NOMO-1 (cell line): ENCODE data around the gene KIAA1210.
A peak's percentile ranks its signal among the peaks of the same experiment; 100 is the strongest.

Experiments
- DNase-seq, 2 experiments: peaks; one replicate each; lab custom pipeline; 2025; ENCODE audit not compliant: unreplicated experiment in 2 of 2; lab: John Stamatoyannopoulos, UW

KIAA1210 gene

DNA sequence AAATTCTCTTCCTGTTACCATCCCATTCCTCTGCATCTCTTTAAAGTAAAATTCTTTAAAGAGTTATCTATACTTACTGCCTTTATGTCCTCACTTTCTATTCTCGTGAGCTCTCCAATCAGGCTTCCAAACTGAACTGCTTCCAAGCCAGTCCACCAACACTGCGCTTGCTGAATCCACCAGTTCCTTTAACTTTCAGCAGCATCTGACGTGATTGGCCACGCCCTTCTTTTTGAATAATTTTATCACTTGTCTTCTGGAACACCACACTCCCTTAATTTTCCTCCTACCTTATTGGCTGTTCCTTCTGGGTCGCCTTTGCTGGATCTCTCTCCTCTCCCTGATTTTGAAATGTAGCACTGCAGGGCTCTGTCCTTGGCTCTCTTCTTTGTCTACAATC is at the start of gene KIAA1210:
Gene KIAA1210, minus strand, starts transcription at position 163 of the 400 bp plus-strand sequence. CDS start 4,170 bp downstream, outside the sequence.
- DNase-seq, result no peak

DNA sequence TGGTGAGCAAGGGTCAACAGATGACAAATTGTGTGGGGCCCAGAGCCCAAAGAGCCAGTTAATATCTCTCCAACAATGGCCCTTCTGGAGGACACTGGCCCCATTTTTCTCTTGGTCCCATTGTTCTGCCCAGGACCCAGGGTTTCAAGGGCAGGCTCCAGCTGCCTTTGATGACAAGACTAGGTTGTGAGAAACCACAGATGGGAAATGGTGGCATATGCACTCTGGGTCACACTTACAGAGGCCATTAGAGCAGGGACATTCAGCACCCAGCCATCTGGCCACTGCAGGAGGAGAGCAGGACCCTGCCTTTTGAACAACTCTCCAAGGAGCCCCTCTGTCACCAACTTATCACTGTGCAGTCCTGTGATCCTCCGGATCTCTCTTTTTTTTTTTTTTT is 49.7 kb upstream of the KIAA1210 start:
- no peak for DNase-seq

DNA sequence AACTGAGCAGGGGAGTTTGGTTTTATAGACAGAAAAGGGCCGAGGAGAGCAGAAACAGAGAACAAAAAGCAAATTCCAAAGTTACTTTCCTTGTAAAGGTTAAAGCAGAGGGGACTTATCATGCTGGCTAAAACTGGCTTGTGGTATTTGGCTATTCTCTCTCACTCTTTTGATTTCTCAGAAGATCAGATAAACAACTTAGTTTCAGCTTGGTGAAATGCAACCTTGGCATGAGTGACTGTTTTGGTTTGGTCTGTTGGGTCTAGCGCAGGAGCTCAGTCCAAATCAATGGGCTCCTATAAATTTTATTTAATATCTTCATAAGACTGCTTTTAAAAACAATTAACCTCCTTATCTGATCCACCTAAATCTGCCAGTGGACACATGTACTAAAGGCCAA is 47.3 kb upstream of the KIAA1210 start:
- no peak for DNase-seq

DNA sequence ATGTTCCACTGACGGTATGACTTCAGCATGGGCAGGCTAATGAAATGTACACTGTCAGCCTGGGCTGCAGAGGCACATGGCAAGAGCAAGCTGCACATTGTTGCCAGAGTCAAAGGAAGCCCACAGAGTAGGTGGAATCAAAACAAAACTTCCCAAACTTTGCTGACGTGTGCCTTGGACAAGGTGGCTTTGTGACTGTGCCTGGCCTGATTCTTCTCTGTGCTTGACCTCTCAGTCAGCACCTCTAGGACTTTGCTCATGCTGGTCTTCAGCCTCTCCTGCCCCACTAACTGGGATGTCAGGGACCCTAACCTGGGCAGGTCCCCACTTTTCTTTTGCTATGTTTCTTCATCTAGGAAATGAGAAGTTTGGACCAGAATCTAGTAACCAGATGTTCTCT is 40.5 kb upstream of the KIAA1210 start:
- no peak for DNase-seq

DNA sequence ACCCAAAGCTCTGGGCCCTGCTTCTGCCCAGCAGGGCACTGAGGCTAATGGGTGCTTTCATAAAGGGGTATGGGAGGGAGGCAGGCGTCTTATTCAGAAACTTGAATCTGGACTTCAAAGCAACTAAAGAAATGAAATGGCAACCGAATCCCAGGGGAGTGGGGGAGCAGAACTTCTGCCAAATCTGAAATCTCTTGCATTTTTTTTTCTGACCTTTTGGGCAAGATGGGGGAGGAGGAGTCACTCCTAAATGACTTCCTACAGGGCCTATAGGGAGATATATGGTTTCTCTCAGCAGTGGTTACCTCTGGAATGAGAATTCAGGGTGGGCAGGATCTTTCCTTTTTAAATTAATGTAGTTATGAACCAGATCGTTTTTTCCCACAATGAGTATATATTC is 30.6 kb upstream of the KIAA1210 start:
- no peak for DNase-seq

DNA sequence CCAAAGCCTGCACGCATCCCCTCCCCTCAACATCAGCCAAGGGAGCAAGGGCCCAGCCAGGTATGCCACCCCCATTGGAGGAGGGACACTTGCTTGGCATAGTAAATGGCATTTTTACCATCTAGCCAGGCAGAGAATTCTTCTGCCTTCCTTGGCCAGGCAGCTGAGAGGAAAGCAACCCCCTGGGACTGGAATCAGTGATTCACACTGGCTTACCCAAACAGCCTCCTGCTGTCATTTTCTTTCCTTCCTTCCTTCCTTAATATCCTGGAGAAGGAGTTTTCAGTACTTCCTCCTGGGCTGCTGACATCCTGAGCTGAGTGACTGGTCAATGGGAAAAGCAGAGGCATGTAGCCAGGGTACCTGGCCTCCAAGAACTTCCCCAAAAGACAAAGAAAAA is 28.6 kb upstream of the KIAA1210 start:
- DNase-seq, result no peak

DNA sequence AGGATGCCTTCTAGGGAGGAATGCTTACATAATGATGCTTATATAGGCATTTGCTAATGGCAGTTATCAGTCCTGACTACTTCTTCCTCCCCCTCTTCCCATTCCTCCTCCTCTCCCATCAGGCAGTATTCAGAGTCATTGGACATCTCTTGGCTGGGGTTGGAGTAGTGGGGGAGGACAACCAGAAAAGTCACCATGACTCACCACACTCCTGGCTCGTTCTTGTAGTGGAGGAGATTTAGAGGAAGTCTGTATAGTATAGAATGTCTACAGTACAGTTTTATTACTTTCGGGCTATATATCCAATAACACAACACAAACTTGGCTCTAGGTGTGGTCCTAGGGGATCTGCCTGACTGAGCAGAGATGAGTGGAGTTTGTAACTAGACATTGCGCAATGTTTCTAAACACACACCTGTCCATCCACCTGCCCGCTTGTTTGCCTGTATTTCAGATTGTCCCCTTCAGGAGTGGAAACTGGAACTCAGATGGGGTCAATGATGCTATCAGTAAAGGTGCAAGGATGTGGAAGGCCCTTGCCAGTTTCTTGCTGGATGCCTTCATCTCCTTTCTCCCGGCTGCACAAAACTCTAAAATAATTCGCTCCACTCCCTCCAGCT is 27.9 kb upstream of the KIAA1210 start:
- no peak for DNase-seq

DNA sequence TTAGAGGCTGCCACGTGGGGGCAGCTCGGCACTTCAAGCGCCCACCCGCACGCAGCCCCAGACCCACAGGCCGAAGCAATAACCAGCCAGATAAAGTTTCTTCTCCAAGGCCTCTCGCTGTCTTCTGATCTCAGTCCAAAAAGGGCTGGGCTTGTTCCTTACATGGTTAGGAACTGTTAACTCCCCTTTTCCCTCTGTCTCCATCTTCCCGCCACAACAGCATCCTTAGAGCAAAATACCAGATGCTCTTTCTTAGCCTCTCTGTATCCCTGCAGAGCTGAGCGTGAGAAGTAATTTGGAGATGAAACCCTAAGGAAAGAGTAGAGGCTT is 23.4 kb upstream of the KIAA1210 start:
- DNase-seq, result no peak

DNA sequence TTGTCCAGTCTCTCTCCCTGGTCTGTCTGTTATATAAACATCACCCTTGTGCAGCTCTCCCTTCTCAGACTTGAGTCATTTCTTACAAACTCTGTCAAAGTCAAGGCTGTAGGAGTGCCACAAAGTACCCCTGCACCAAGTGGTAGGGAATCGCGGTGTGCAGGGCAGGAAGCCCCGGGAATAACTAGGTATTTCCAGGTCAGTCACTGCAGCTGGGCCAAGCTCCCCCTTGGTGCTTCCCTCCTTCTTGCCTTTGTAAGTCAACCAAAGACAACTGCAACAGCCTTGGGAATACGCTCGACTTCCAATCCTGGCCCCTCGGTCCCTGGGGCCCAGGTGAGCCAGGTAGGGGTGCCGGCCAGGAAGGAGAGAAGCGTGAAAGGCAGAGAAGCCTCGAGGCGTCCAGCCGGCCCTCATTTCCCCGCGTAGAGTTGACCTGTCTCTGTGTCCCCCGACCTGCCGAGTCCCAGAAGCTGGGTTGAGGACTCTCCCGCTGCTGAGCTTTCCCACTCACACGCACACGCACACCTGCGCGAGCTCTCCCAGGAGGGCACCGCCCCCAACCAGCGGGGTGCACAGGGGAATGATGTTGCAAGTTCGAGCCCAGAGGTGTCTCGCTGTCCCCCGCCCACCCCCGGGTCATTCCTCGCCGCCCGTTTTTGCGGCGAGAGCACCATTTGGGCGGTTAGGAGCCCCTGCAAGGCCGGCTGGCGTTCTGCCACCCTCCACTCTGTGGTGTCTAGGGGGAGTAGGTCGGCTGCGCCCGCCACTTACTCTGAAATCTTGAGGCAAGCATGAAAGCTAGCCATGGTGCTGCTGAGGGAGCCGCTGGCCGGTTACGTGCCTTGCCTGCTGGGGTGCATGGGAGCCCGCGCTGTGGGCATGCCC is 22.8 kb upstream of the KIAA1210 start:
- no peak for DNase-seq

DNA sequence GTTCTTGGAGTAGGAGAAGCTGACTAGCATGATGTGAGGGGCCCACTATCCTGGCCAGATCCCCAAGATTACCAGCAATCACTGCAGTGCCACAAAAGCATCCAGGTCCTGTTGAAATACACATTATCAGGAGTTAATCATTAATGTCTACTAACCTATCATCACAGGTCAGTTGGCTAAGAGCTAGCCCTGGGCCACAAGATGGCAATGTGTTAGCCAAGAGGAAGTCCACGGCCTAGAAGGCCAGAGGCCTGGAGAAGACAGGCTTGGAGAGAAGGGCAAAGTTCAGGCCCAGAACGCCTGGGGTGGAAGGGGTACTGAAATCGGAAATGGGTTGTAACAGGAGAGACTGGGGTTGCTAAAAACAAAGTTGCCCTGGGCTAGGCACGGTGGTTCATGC is 19.9 kb upstream of the KIAA1210 start:
- no peak for DNase-seq

DNA sequence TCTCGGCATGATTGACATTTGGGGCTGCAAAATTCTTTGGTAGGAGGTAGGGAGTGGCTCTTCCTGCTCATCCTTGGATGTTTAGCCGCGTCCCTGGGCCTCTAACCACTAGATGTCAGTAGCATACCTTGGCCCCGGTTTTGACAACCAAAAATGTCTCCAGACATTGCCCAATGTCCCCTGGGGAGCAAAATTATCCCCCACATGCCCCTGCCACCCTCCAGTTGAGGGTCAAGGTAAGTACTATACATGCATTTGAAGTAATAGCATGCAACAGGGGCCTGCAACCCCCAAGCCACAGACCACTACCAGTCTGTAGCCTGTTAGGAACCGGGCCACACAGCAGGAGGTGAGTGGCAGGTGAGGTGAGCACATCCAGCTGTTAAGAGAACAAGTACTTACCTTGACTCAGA is 17.6 kb upstream of the KIAA1210 start:
- DNase-seq, result no peak

DNA sequence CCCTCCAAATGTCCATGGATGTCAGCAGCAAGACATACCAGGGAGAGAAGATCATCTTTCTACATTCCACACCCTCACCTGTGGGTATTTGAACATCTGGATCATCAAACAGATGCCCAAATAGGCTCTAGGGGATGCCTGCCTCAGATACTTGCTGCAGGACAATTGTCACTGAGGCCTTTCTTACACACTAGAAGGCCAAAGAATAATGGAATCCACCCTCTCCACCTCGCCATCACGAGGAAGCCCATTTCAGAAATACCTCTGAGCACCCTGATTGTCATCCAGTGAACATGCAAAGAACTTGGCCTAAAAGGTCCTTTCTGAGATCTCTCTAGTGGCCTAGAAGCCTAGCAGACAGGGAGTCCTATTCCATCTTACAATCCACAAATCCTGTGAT is 6.9 kb upstream of the KIAA1210 start:
- DNase-seq, result no peak

DNA sequence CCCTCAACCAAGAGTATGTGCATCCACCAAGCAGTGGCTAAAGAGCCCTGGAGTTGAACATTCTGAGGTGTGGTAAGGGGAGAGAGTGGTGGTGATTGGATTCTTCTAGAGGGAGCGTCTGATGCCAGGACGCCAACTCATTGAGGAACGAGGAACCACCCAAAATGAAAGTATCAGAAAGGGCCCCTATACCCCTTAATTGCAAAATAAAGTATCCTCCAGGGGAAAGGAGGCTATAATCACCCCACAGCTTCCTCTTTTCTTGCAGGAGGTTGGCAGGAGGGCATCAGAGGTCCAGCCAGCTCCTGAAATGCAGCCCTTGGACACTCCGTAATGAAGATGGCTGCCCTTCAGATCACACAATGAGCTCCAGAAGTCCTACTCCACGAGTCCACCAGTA is 5.3 kb upstream of the KIAA1210 start:
- DNase-seq, result peak; percentile 42 to 60

DNA sequence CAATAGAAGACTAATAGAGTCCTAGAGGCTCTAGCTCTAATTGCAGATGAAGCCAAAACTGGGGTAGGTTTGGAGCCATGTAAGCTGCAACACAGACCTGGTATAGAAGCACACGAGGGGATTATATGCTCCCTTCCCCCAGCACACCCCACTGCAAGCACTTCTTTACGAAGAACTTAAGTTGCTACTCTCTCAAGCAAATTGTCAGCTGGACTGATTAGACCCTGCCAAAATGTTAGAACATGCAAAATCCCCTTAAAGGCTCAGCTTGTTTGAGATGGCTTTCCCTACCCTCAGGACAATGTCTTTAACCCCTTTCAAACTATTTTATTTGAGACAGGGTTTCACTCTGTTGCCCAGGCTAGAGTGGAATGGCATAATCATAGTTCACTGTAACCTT is 4.7 kb upstream of the KIAA1210 start:
- no peak for DNase-seq

DNA sequence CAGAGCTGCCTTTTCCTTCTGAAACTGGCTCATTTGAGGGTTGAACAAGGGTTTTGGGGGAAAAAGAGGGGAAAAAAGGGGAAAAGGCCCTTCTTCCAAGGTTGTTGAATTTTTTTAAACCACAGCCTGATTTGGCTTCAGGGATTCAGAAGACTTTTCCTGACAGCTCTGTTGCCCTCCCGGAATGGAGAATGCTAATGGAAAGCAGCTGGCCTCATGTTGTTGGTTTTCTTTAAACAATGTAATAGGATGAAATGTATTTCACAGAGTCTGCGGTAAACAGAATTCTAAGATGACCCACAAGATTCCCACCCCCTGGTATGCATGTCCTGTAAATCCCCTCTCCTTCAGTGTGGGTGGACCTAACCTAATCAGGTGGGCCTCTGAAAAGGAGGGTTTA is 3.3 kb upstream of the KIAA1210 start:
- DNase-seq, result no peak

DNA sequence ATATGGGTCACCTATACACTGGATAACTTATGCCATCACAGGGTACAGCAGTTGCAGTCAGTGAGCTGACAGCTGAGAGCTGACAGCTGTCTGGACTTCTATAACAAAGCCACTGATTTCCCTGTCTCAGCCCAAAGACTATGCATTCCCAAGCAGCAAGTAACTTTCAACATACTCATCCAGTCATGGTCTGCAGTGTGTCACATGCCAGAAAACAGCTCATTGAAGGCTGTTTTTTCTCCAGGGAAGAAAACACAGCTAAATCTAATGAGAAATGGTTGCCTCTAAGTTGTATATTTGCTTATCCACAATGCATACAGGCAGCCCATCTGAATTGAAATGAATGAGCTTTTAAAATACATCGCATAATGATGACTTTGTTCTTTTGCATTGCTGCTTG is 6.3 kb downstream of the KIAA1210 start:
- DNase-seq, result no peak

DNA sequence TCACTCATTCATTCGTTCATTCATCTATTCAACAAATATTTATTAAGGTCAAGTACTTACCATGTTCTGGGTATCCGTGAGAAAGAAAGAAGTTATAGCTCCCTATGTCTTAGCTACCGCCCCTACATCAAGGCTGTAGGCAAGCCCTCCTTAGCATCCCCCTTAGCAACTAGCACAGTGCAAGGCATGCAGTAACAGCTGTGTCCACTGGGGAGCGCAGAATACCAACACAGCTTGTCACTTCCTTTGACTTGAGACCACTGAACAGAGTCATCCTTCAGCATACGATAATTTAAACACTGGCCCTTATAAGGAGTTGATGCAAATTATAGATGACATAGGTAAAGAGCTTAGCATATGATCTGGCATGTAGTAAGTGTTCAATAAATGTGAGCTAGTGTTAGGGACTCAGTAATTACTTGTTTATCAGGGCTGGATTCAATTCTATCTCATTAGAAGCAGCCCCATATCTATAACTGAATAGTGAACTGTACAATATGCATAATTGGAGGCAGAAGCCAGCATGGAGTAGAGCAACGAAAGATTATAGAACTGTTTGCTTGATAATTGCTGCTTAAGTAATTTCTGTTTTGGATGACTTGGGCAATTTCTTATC is 8.7 kb downstream of the KIAA1210 start:
- DNase-seq, result peak in 1 of 2 experiments; percentile 28

DNA sequence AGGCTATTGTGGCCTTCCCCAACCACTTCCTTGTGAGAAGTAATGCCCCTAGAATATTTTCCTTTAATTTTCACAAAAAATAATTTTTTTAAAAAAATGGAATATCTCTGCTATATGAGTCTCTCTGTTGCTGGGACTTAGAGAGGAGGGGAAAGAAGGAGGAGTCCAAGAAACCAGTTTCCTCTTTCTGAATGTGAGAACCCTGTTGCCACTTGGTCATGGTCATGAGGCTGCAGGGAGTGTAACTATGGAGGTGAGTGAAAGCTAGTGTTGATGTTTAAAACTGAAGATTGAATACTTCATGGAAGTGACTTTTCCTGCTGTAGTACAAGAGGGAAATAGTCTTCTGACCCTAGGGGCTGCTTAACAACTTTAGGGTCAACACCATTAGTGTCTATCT is 20.4 kb downstream of the KIAA1210 start:
- no peak for DNase-seq

DNA sequence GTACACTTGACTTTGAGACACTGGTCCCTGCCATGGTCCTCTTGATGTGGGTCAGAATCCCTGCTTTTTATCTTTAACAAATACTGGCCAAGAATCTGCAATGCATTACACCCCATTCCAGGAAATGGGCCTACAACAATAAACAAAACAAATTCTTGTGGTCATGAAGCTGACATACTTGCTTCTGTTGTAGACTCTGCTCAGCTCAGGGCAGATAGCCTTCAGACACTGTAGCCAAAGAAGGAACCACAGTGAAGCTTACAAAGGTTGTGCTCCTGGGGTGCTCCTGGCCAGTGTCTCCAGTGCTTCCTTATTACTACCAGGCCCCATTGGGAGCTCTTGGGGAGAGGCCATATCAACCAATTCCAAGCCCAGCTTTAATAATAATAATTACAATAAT is 21.8 kb downstream of the KIAA1210 start:
- no peak for DNase-seq

DNA sequence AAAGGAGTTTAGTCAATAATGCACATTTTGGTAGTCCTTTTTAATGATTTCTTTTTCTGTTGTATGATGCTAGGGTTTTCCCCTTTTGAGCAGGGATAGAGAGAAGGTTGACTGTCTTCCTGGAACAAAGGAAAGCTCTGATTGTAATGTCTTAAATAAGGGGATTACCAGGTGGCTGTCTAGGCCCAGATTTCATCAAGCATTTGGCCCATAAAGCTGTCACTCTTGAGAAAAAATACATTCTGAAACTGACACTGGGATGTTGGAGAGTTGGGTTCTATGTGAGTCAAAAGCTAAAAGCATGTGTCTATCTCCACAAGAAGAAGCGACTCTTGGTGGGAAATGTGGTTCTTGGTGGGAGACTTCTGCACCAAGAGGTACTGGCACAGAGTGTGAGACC is 26.4 kb downstream of the KIAA1210 start:
- DNase-seq, result no peak

DNA sequence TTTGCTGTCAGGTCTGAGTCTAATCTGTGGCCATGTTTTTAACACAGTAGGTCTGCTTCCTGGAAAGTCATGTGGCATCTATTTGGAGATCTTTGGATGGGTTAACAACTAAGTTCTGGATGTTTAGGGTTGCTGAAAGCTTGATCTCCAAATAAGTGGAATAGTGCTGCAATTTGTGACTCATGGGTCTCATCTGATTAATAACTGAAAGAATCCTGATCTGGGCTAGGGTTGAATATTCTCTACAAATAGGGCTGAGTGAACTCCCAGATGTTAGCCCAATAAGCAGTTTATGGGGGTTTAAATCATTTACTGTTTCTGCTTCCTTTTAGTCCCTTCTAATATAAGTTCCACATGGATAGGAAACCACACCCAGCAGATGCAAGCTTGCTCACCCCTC is 31.7 kb downstream of the KIAA1210 start:
- DNase-seq, result no peak

DNA sequence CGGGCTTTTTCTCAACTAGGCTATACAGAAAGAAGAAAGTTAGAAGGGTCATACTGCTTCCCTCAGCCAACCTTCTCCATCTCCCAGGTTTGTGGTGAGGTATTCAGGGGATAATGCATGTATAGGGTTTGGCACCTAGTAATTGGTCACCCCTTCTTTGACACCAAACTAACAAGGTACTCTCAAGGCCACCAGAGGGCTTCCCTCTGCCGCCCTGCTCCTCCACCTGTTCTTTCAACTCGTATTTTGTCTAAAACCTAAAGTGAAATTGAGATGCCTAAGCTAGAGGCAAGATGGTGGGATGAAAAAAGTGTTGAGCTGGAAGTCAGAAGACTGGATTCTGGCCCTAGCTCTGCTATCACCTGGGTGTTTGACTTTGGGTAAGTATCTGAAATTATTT is 32.8 kb downstream of the KIAA1210 start:
- DNase-seq, result no peak
